GM18867 (cell line): ENCODE results near the gene TPX2.
"Not testable (repeated sequence)": the region's sequence is repeated elsewhere in the genome, so short reads cannot be mapped to it uniquely, and the experiment has no call there.

ENCODE experiments used
- ATAC-seq: cut with Tn5 transposase; IDR thresholded peaks from one replicate; pipeline ENCODE4 v1.9.1; 2021; ENCODE audit warnings: mild to moderate bottlenecking, moderate library complexity; ENCODE audit not compliant: unreplicated experiment

Gene TPX2

GRCh38 chr20:31720486-31721407 is 18.3 kb upstream of the TPX2 start:
- no peak for ATAC-seq

GRCh38 chr20:31721408-31722256 is 17.5 kb upstream of the TPX2 start:
- ATAC-seq: no peak

GRCh38 chr20:31722257-31723068 is 16.6 kb upstream of the TPX2 start, which contains the start of gene BCL2L1:
Gene BCL2L1, minus strand, starts transcription at chr20:31722868. Its CDS starts 650 bp downstream, at chr20:31722218.
- peak; percentile 24 for ATAC-seq

GRCh38 chr20:31723069-31723318 is 16.1 kb upstream of the TPX2 start:
- no peak for ATAC-seq

- ATAC-seq: peak; percentile 86
Observed at GRCh38 chr20:31723319-31724078, 15.6 kb upstream of the TPX2 start.

GRCh38 chr20:31731321-31731717 is 7.8 kb upstream of the TPX2 start:
- no peak for ATAC-seq

- ATAC-seq: peak; percentile 14
Observed at GRCh38 chr20:31739550-31739977, 474 bp downstream of the TPX2 start.

GRCh38 chr20:31740208-31740607 is 1.1 kb downstream of the TPX2 start:
- ATAC-seq: no peak

GRCh38 chr20:31740656-31741323 is 1.7 kb downstream of the TPX2 start:
- no peak for ATAC-seq

GRCh38 chr20:31746068-31746878 is 7.2 kb downstream of the TPX2 start:
- no peak for ATAC-seq

- ATAC-seq: not testable (repeated sequence)
Observed at GRCh38 chr20:31747028-31747427, 7.9 kb downstream of the TPX2 start.

GRCh38 chr20:31747640-31748039 is 8.6 kb downstream of the TPX2 start:
- no peak for ATAC-seq

GRCh38 chr20:31749223-31749622 is 10.1 kb downstream of the TPX2 start:
- no peak for ATAC-seq

GRCh38 chr20:31751126-31751525 is 12.0 kb downstream of the TPX2 start:
- no peak for ATAC-seq

GRCh38 chr20:31757254-31757653 is 18.2 kb downstream of the TPX2 start:
- no peak for ATAC-seq

- ATAC-seq: no peak
Observed at GRCh38 chr20:31758521-31758920, 19.4 kb downstream of the TPX2 start.

GRCh38 chr20:31758991-31759390 is 19.9 kb downstream of the TPX2 start:
- no peak for ATAC-seq

GRCh38 chr20:31759836-31760518 is 20.9 kb downstream of the TPX2 start:
- no peak for ATAC-seq
